Vagina (tissue), 2 donors: Measurements from ENCODE around the gene ASPSCR1. TPM values are rescaled to one million over a fixed set of nuclear protein-coding genes. Genes with fewer than 3 reads are reported as not detected.
A peak's percentile ranks its signal among the peaks of the same experiment; 100 is the strongest.

Experiments
- DNase-seq, 2 donors: peaks; one replicate each; pipeline ENCODE4 v3.0.0-alpha.2; 2017; ENCODE audit errors: extremely low spot score in 2 of 2
- H3K27ac ChIP-seq: fragments of 200-600 bp; sonication (generic); one replicate; pipeline ENCODE4 v1.5.1; 2019
- H3K27me3 ChIP-seq: fragments of 200-600 bp; sonication (generic); one replicate; pipeline ENCODE4 v1.5.1; 2019
- H3K36me3 ChIP-seq, 2 donors: fragments of 200-600 bp; sonication (generic); one replicate each; pipeline ENCODE4 v1.5.1; 2017 to 2019
- H3K4me1 ChIP-seq: fragments of 200-600 bp; sonication (generic); one replicate; pipeline ENCODE4 v1.5.1; 2019
- H3K4me3 ChIP-seq, 2 donors: fragments of 200-600 bp; sonication (generic); 1 replicate in 1 of 2; 2 replicates in 1 of 2; pipeline ENCODE4 v1.5.1; 2016 to 2019
- H3K9me3 ChIP-seq: fragments of 200-600 bp; sonication (generic); one replicate; pipeline ENCODE4 v1.5.1; 2019
- POLR2A ChIP-seq, 2 donors: fragments of 450-650 bp; IDR thresholded peaks; one replicate each; pipeline ENCODE4 v1.6.1; 2017; ENCODE audit warnings: antibody characterized with exemption in 2 of 2, mild to moderate bottlenecking in 2 of 2, moderate library complexity in 2 of 2
- POLR2AphosphoS5 ChIP-seq, 2 donors: sonication (generic); formaldehyde crosslinking; IDR thresholded peaks; one replicate each; pipeline ENCODE4 v1.9.0; 2017; ENCODE audit warnings: antibody characterized with exemption in 2 of 2, mild to moderate bottlenecking in 2 of 2, low read depth in 1 of 2; ENCODE audit not compliant: insufficient read depth in 1 of 2
- intact Hi-C: fragments of 100-400 bp; cut with DNase I; formaldehyde crosslinking; loops from one replicate; pipeline ENCODE4 v1.15.1; 2023
- total RNA-seq: library from RNA; depleted of rRNA; stranded (reverse); fragments of >200 nt; gene quantifications from one replicate; pipeline ENCODE4 v1.2.3, GENCODE V29; 2016
- TF ChIP-seq, protein P1 (sequence below), 3 experiments: fragments of 450-650 bp in 2 of 3; fragments of 200-600 bp in 1 of 3; sonication (generic) in 1 of 3; IDR thresholded peaks; one replicate each; pipeline ENCODE4 v1.5.1; 2017 to 2019; ENCODE audit warnings: antibody characterized with exemption in 3 of 3, mild to moderate bottlenecking in 2 of 3, moderate library complexity in 2 of 3

ASPSCR1 gene
- total RNA-seq, 1 donor from 2014 or later, result 31.2 TPM

DNA sequence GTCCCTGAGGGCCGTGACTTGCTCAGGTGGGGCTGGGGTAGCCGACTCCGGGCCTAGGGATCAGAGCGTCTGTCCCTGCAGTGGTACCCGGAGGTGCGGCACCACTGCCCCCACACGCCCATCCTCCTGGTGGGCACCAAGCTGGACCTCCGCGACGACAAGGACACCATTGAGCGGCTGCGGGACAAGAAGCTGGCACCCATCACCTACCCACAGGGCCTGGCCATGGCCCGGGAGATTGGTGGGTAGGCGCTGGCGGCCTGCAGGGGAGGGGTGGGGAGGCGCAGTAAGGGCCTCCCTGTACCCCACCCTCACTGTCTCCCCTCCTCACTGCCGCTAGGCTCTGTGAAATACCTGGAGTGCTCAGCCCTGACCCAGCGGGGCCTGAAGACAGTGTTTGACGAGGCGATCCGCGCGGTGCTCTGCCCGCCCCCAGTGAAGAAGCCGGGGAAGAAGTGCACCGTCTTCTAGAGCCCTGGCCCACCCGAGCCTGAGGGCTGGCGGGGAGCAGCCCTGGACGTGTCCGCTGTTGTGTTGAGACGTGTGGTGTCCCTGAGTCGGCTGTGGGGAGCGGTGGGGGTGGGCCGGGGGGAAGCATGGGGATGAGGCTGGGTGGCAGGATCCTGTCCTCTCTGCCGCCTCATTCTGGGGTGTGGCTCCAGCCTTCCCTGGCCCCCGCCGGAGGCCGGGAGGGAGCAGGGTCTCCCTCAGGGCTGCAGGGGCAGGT lies 56.1 kb downstream of the ASPSCR1 start:
- intact Hi-C loops, result loop anchor here (5.0 kb wide), 2 partner anchors 64 to 119 kb away; partner anchors contain the start of gene FASN
- Histone ChIP-seq H3K36me3 (no peaks in the 10 kb centered on the region), H3K4me1 (peaks cover 28% of the 10 kb centered on the region), H3K27ac (no peak overlapping the region), H3K9me3 (no peaks in the 10 kb centered on the region), H3K27me3 (no peaks in the 10 kb centered on the region), H3K4me3 (no peak overlapping the region)
- DNase-seq, result no peak
- TF ChIP-seq, protein P1, sequence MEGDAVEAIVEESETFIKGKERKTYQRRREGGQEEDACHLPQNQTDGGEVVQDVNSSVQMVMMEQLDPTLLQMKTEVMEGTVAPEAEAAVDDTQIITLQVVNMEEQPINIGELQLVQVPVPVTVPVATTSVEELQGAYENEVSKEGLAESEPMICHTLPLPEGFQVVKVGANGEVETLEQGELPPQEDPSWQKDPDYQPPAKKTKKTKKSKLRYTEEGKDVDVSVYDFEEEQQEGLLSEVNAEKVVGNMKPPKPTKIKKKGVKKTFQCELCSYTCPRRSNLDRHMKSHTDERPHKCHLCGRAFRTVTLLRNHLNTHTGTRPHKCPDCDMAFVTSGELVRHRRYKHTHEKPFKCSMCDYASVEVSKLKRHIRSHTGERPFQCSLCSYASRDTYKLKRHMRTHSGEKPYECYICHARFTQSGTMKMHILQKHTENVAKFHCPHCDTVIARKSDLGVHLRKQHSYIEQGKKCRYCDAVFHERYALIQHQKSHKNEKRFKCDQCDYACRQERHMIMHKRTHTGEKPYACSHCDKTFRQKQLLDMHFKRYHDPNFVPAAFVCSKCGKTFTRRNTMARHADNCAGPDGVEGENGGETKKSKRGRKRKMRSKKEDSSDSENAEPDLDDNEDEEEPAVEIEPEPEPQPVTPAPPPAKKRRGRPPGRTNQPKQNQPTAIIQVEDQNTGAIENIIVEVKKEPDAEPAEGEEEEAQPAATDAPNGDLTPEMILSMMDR (IDR thresholded peaks at IDR 0.05), result no peak
- TF ChIP-seq POLR2AphosphoS5 (IDR thresholded peaks at IDR 0.05; ENCODE audit: insufficient read depth in 1 of 2, low read depth in 1 of 2) (no peak), POLR2A (IDR thresholded peaks at IDR 0.05) (no peak)

DNA sequence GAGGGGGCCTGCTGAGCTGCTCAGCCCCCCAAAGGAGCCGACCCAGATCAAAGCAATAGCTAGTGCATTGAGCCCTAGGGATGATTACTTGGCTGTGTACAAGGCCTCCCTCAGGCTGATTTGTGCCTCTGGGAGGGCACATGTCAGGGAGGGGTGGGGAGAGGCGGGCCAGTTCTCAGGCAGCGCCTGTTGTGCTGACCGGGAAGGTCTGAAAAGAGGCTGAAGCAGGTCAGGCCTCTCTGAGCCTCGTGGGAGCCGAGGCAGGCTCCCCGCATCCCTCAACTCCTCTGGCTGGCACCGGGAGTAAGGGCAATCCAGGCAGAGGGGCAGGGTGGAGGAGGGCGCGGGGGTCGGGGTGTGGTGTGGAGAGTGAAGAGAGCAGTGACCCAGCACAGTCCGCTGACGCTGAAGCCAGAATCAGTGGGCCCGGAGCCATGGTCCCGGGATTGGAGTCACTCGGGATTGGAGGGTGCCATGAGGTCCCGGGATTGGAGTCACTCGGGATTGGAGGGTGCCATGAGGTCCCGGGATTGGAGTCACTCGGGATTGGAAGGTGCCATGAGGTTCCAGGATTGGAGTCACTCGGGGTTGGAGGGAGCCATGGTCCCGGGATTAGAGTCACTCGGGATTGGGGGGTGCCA lies 57.1 kb downstream of the ASPSCR1 start:
- TF ChIP-seq, protein P1 (IDR thresholded peaks at IDR 0.05), result no peak
- TF ChIP-seq POLR2A (IDR thresholded peaks at IDR 0.05) (no peak), POLR2AphosphoS5 (IDR thresholded peaks at IDR 0.05; ENCODE audit: insufficient read depth in 1 of 2, low read depth in 1 of 2) (no peak)
- Histone ChIP-seq H3K4me3 (no peak overlapping the region), H3K36me3 (no peaks in the 10 kb centered on the region), H3K4me1 (peaks cover 28% of the 10 kb centered on the region), H3K9me3 (no peaks in the 10 kb centered on the region), H3K27me3 (no peaks in the 10 kb centered on the region), H3K27ac (no peak overlapping the region)
- intact Hi-C loops, result loop anchor here (5.0 kb wide), 2 partner anchors 63 to 118 kb away; partner anchors contain the start of gene FASN
- DNase-seq, result no peak

DNA sequence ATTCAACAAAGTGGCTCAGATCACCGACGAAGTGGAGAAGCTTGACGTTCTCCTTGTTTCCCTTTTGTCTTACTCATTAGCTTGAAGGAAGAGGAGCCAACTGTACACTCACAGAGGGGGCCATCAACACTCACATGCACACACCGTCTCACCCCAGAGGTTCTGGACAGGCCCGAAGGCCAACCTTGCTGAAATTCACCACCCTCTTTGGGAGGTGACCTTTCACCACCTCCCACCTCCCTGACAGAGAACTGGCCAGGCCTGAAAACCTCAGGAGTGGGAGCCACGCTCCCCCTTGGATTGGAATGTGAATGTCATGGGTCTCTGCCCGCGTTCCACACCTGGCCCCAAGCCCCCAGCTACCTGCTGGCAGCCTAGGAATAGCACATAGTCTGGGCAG lies 58.1 kb downstream of the ASPSCR1 start:
- no peak for TF ChIP-seq POLR2A (IDR thresholded peaks at IDR 0.05)
- TF ChIP-seq POLR2AphosphoS5 (IDR thresholded peaks at IDR 0.05; ENCODE audit: insufficient read depth in 1 of 2, low read depth in 1 of 2), result no peak
- TF ChIP-seq, protein P1 (IDR thresholded peaks at IDR 0.05), result no peak
- Histone ChIP-seq H3K27me3 (no peaks in the 10 kb centered on the region), H3K36me3 (no peaks in the 10 kb centered on the region), H3K4me1 (peaks cover 24% of the 10 kb centered on the region), H3K27ac (no peak overlapping the region), H3K9me3 (no peaks in the 10 kb centered on the region), H3K4me3 (no peak overlapping the region)
- DNase-seq, result no peak
- intact Hi-C loops, result no loop called here

DNA sequence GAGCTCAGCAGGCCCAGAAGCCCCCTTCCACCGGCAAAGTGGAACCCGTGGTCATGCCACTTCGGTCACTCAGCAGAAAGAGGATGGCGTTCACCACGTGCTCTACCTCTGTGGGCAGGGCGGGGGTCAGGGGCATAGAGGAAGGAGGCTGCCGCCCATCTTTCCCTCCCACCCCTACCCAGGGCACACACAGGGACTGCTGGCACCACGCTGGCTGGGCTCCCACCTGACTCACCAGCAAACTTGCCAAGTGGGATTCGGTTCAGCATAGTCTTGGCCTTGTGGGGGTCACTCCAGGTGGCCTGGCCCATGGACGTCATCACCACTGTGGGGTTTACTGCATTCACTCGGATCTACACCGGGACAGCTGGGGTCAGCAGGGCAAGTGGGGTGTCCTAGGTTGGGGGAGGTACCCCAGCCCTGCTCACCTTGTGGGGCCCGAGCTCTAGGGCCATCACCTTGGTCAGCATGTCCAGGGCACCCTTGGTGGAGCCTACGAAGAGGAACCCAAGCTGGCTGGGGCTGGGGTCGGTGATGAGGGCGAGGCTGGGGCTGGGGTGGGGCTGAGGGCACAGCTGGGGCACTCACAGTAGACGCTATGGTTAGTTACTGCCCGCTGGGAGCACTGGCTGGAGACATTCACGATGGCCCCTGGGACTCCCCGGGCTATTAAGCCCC lies 58.7 kb downstream of the ASPSCR1 start:
- intact Hi-C loops, result no loop called here
- TF ChIP-seq POLR2A (IDR thresholded peaks at IDR 0.05), result no peak

DNA sequence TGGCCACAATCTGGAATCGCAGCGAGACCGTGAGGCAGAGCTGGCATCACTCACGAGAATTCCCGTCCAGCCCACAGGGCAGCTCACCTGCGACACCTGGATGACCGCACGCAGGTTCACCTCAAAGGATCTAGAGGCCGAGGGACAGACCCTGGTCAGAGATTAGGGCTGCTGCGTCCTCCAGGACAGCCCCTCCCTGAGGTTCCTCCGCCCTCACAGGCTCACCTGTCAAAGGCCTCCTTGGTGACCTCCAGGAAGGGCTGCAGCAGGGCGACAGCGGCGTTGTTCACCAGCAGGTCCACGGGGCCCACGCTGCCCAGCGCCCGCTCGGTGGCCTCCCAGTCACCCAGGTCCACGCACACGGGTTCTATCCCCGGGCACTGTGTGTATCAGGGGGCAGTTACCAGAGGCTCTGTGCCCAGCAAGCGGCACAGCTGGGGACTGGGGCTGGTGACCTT lies 59.2 kb downstream of the ASPSCR1 start:
- no peaks in the 10 kb centered on the region for H3K9me3 ChIP-seq
- no peaks in the 10 kb centered on the region for H3K36me3 ChIP-seq
- DNase-seq, result no peak
- peaks cover 24% of the 10 kb centered on the region for H3K4me1 ChIP-seq
- intact Hi-C loops, result no loop called here
- no peaks in the 10 kb centered on the region for H3K27me3 ChIP-seq
- H3K27ac ChIP-seq, result peak overlapping the region; percentile 87
- peak overlapping the region; percentile 71 to 79 for H3K4me3 ChIP-seq
- TF ChIP-seq, protein P1 (IDR thresholded peaks at IDR 0.05), result no peak
- TF ChIP-seq POLR2AphosphoS5 (IDR thresholded peaks at IDR 0.05; ENCODE audit: insufficient read depth in 1 of 2, low read depth in 1 of 2), result no peak
- no peak for TF ChIP-seq POLR2A (IDR thresholded peaks at IDR 0.05)

More for the DNA sequence above, 58.7 kb downstream of the ASPSCR1 start:
- H3K4me1 ChIP-seq, result peaks cover 24% of the 10 kb centered on the region
- peak overlapping the region; percentile 87 for H3K27ac ChIP-seq
- H3K27me3 ChIP-seq, result no peaks in the 10 kb centered on the region
- H3K36me3 ChIP-seq, result no peaks in the 10 kb centered on the region
- DNase-seq, result no peak
- peak overlapping the region; percentile 71 to 79 for H3K4me3 ChIP-seq
- no peaks in the 10 kb centered on the region for H3K9me3 ChIP-seq
